Activated CD4-positive, alpha-beta T cell treated with anti-CD3 and anti-CD28 coated beads, Interleukin-2, amount 10 ng/mL, durations not matched to agents 7 days and 5 days (primary cell): Measurements from ENCODE around the gene C1orf167. TPM values are rescaled to one million over a fixed set of nuclear protein-coding genes. Genes with fewer than 3 reads are reported as not detected.
A peak's percentile ranks its signal among the peaks of the same experiment; 100 is the strongest.

Experiments used
- CTCF ChIA-PET: fragments of 350-600 bp; sonication (Branson Sonifier 250); formaldehyde crosslinking; loops from one replicate; lab custom pipeline; 2021; ENCODE audit warnings: antibody characterized with exemption; lab: Charles Lee
- POLR2A ChIA-PET: fragments of 350-600 bp; sonication (Branson Sonifier 250); formaldehyde crosslinking; loops from one replicate; lab custom pipeline; 2021; ENCODE audit warnings: antibody characterized with exemption; lab: Charles Lee
- DNase-seq: peaks from one replicate; pipeline ENCODE4 v3.0.0-alpha.2; 2020
- H3K27ac Mint-ChIP-seq: one replicate; pipeline ENCODE4 v1.8.0; 2021; ENCODE audit warnings: mild to moderate bottlenecking, moderate library complexity, mixed read lengths
- H3K27me3 Mint-ChIP-seq: one replicate; pipeline ENCODE4 v1.8.0; 2021; ENCODE audit warnings: mixed read lengths
- H3K36me3 Mint-ChIP-seq: one replicate; pipeline ENCODE4 v1.8.0; 2021; ENCODE audit warnings: low read depth, mixed read lengths
- H3K4me1 Mint-ChIP-seq: one replicate; pipeline ENCODE4 v1.8.0; 2021; ENCODE audit warnings: mixed read lengths
- H3K4me3 Mint-ChIP-seq: one replicate; pipeline ENCODE4 v1.8.0; 2021; ENCODE audit warnings: mild to moderate bottlenecking, moderate library complexity, mixed read lengths
- H3K9me3 Mint-ChIP-seq: one replicate; pipeline ENCODE4 v1.8.0; 2021; ENCODE audit warnings: mixed read lengths
- total RNA-seq, 2 experiments: library from RNA; stranded (reverse); gene quantifications; one replicate each; pipeline ENCODE4 v1.2.3, GENCODE V29; 2021

Gene C1orf167
- total RNA-seq, 2 experiments from 2014 or later: not detected

- Mint-ChIP-seq H3K4me1 (peaks cover 56% of the 10 kb centered on the region), H3K36me3 (no peaks in the 10 kb centered on the region), H3K9me3 (no peaks in the 10 kb centered on the region), H3K27me3 (no peaks in the 10 kb centered on the region), H3K27ac (peak overlapping the region; percentile 60), H3K4me3 (no peak overlapping the region)
- ChIA-PET CTCF (interaction anchor here (1.0 kb wide), 1 partner anchor 9 kb away, joined by 3 read pairs; no protein-coding TSS in a partner anchor), POLR2A (no interaction called here)
- DNase-seq: no peak
Observed at GRCh38 chr1:11728126-11728806, 33.7 kb upstream of the C1orf167 start.

GRCh38 chr1:11729155-11729497 is 32.9 kb upstream of the C1orf167 start:
- ChIA-PET POLR2A (no interaction called here), CTCF (interaction anchor here (1.0 kb wide), 1 partner anchor 9 kb away, joined by 3 read pairs; no protein-coding TSS in a partner anchor)
- Mint-ChIP-seq H3K9me3 (no peaks in the 10 kb centered on the region), H3K36me3 (no peaks in the 10 kb centered on the region), H3K4me1 (peaks cover 57% of the 10 kb centered on the region), H3K27ac (no peak overlapping the region), H3K27me3 (no peaks in the 10 kb centered on the region), H3K4me3 (no peak overlapping the region)
- DNase-seq: no peak

- DNase-seq: peak; percentile 22
- Mint-ChIP-seq H3K9me3 (no peaks in the 10 kb centered on the region), H3K4me3 (peak overlapping the region; percentile 60), H3K27ac (peak overlapping the region; percentile 82), H3K36me3 (no peaks in the 10 kb centered on the region), H3K27me3 (no peaks in the 10 kb centered on the region), H3K4me1 (peaks cover 54% of the 10 kb centered on the region)
- CTCF ChIA-PET: interaction anchor here (0.8 to 1.4 kb wide), 5 partner anchors 46 to 87 kb away, joined by 3 to 4 read pairs (median 3); partner anchors contain the start of genes FBXO6 and MAD2L2
- POLR2A ChIA-PET: interaction anchor here (1.1 kb wide), 1 partner anchor 10 kb away, joined by 6 read pairs; no protein-coding TSS in a partner anchor
Observed at GRCh38 chr1:11729498-11730428, 32.2 kb upstream of the C1orf167 start.

- H3K9me3 Mint-ChIP-seq: no peaks in the 10 kb centered on the region
- H3K4me3 Mint-ChIP-seq: peak overlapping the region; percentile 60
- ChIA-PET POLR2A (interaction anchor here (1.1 kb wide), 1 partner anchor 11 kb away, joined by 6 read pairs; no protein-coding TSS in a partner anchor), CTCF (interaction anchor here (0.8 to 1.4 kb wide), 6 partner anchors 11 to 88 kb away, joined by 3 to 4 read pairs (median 4); partner anchors contain the start of genes FBXO6 and MAD2L2)
- H3K36me3 Mint-ChIP-seq: no peaks in the 10 kb centered on the region
- peak; percentile 74 for DNase-seq
- H3K27ac Mint-ChIP-seq: peak overlapping the region; percentile 82
- no peaks in the 10 kb centered on the region for H3K27me3 Mint-ChIP-seq
- H3K4me1 Mint-ChIP-seq: peaks cover 50% of the 10 kb centered on the region
Observed at GRCh38 chr1:11730429-11730891, 31.5 kb upstream of the C1orf167 start.

- DNase-seq: peak; percentile 44
- peak overlapping the region; percentile 60 for H3K4me3 Mint-ChIP-seq
- H3K27ac Mint-ChIP-seq: peak overlapping the region; percentile 90
- CTCF ChIA-PET: interaction anchor here (0.7 to 1.3 kb wide), 3 partner anchors 12 to 37 kb away, joined by 3 to 4 read pairs (median 4); no protein-coding TSS in a partner anchor
- H3K36me3 Mint-ChIP-seq: no peaks in the 10 kb centered on the region
- H3K9me3 Mint-ChIP-seq: no peaks in the 10 kb centered on the region
- H3K4me1 Mint-ChIP-seq: peaks cover 51% of the 10 kb centered on the region
- POLR2A ChIA-PET: no interaction called here
- no peaks in the 10 kb centered on the region for H3K27me3 Mint-ChIP-seq
Observed at GRCh38 chr1:11731691-11732283, 30.2 kb upstream of the C1orf167 start.

GRCh38 chr1:11733306-11733705 is 28.7 kb upstream of the C1orf167 start:
- Mint-ChIP-seq H3K4me3 (no peak overlapping the region), H3K4me1 (peaks cover 64% of the 10 kb centered on the region), H3K9me3 (no peaks in the 10 kb centered on the region), H3K27me3 (no peaks in the 10 kb centered on the region), H3K36me3 (peaks cover 3% of the 10 kb centered on the region), H3K27ac (no peak overlapping the region)
- no peak for DNase-seq
- ChIA-PET CTCF (interaction anchor here (1.4 kb wide), 1 partner anchor 69 kb away, joined by 3 read pairs; no protein-coding TSS in a partner anchor), POLR2A (no interaction called here)

GRCh38 chr1:11735531-11735853 is 26.5 kb upstream of the C1orf167 start:
- ChIA-PET POLR2A (no interaction called here), CTCF (interaction anchor here (1.2 to 2.5 kb wide), 3 partner anchors 16 to 698 kb away, joined by 4 to 10 read pairs (median 8); partner anchors contain the start of genes FBXO2 and FBXO44)
- H3K9me3 Mint-ChIP-seq: no peaks in the 10 kb centered on the region
- H3K4me1 Mint-ChIP-seq: peaks cover 72% of the 10 kb centered on the region
- DNase-seq: no peak
- peak overlapping the region; percentile 95 for H3K4me3 Mint-ChIP-seq
- H3K27me3 Mint-ChIP-seq: no peaks in the 10 kb centered on the region
- no peak overlapping the region for H3K27ac Mint-ChIP-seq
- H3K36me3 Mint-ChIP-seq: peaks cover 7% of the 10 kb centered on the region

- H3K4me3 Mint-ChIP-seq: peak within 1 kb of the TSS; percentile 95
- peaks cover 9% of the 10 kb centered on the region for H3K36me3 Mint-ChIP-seq
- H3K27me3 Mint-ChIP-seq: no peaks in the 10 kb centered on the region
- H3K4me1 Mint-ChIP-seq: peaks cover 72% of the 10 kb centered on the region
- DNase-seq: peak; percentile 91
- ChIA-PET CTCF (interaction anchor here (0.5 to 2.5 kb wide), 8 partner anchors 9 to 1241 kb away, joined by 3 to 12 read pairs (median 4); partner anchors contain the start of genes FBXO2 and FBXO44), POLR2A (no interaction called here)
- H3K9me3 Mint-ChIP-seq: no peaks in the 10 kb centered on the region
- H3K27ac Mint-ChIP-seq: peak within 1 kb of the TSS; percentile 87
Observed at GRCh38 chr1:11735854-11736745, 25.9 kb upstream of the C1orf167 start, which contains the start of gene AGTRAP. AGTRAP (plus strand) TSS chr1:11736136; CDS start chr1:11736209, 73 bp downstream.

GRCh38 chr1:11736746-11737639 is 25.0 kb upstream of the C1orf167 start:
- peak; percentile 54 for DNase-seq
- H3K4me3 Mint-ChIP-seq: peak overlapping the region; percentile 95
- H3K27me3 Mint-ChIP-seq: no peaks in the 10 kb centered on the region
- peak overlapping the region; percentile 42 for H3K27ac Mint-ChIP-seq
- peaks cover 11% of the 10 kb centered on the region for H3K36me3 Mint-ChIP-seq
- H3K4me1 Mint-ChIP-seq: peaks cover 72% of the 10 kb centered on the region
- no peaks in the 10 kb centered on the region for H3K9me3 Mint-ChIP-seq
- ChIA-PET POLR2A (no interaction called here), CTCF (interaction anchor here (0.5 to 2.5 kb wide), 8 partner anchors 18 to 1242 kb away, joined by 3 to 12 read pairs (median 4); partner anchors contain the start of genes FBXO2 and FBXO44)

GRCh38 chr1:11738096-11738495 is 23.9 kb upstream of the C1orf167 start:
- Mint-ChIP-seq H3K27me3 (peaks cover 4% of the 10 kb centered on the region), H3K27ac (no peak overlapping the region), H3K36me3 (peaks cover 20% of the 10 kb centered on the region), H3K4me1 (peaks cover 76% of the 10 kb centered on the region), H3K9me3 (no peaks in the 10 kb centered on the region), H3K4me3 (peak overlapping the region; percentile 8)
- ChIA-PET POLR2A (no interaction called here), CTCF (interaction anchor here (0.7 to 2.5 kb wide), 3 partner anchors 73 to 84 kb away, joined by 3 to 10 read pairs (median 5); partner anchors contain the start of genes FBXO2 and FBXO44)
- no peak for DNase-seq
